Activated naive CD4-positive, alpha-beta T cell treated with anti-CD3 and anti-CD28 coated beads, Interleukin-2, amount 50 U/mL, for 72 hours (primary cell): ENCODE measurements around the gene PYGM. TPM values are rescaled to one million over a fixed set of nuclear protein-coding genes. Genes with fewer than 3 reads are reported as not detected.

Experiments
- ATAC-seq, 2 donors: fragments of 150-1000 bp; cut with Tn5 transposase; 2 replicates each; pipeline ENCODE4 v1.10.0; 2021; ENCODE audit warnings: mild to moderate bottlenecking in 2 of 2, moderate library complexity in 2 of 2
- DNase-seq, 2 donors: peaks; one replicate each; pipeline ENCODE4 v3.0.0; 2021 to 2022; ENCODE audit warnings: low spot score in 2 of 2
- H3K27ac Mint-ChIP-seq, 2 donors: one replicate each; pipeline ENCODE4 v1.8.0; 2022; ENCODE audit warnings: mild to moderate bottlenecking in 2 of 2, mixed read lengths in 2 of 2
- H3K36me3 Mint-ChIP-seq, 2 donors: one replicate each; pipeline ENCODE4 v1.8.0; 2022; ENCODE audit warnings: mixed read lengths in 2 of 2
- H3K9me3 Mint-ChIP-seq, 2 donors: one replicate each; pipeline ENCODE4 v1.8.0; 2022; ENCODE audit warnings: mixed read lengths in 2 of 2
- total RNA-seq, 2 donors: library from RNA; stranded (reverse); gene quantifications; one replicate each; pipeline ENCODE4 v1.2.3, GENCODE V29; 2022

Gene PYGM
- 1 to 10 TPM in 1 of 2 donors, under 1 TPM in 1; 0.87 to 2.3 TPM for total RNA-seq

DNA sequence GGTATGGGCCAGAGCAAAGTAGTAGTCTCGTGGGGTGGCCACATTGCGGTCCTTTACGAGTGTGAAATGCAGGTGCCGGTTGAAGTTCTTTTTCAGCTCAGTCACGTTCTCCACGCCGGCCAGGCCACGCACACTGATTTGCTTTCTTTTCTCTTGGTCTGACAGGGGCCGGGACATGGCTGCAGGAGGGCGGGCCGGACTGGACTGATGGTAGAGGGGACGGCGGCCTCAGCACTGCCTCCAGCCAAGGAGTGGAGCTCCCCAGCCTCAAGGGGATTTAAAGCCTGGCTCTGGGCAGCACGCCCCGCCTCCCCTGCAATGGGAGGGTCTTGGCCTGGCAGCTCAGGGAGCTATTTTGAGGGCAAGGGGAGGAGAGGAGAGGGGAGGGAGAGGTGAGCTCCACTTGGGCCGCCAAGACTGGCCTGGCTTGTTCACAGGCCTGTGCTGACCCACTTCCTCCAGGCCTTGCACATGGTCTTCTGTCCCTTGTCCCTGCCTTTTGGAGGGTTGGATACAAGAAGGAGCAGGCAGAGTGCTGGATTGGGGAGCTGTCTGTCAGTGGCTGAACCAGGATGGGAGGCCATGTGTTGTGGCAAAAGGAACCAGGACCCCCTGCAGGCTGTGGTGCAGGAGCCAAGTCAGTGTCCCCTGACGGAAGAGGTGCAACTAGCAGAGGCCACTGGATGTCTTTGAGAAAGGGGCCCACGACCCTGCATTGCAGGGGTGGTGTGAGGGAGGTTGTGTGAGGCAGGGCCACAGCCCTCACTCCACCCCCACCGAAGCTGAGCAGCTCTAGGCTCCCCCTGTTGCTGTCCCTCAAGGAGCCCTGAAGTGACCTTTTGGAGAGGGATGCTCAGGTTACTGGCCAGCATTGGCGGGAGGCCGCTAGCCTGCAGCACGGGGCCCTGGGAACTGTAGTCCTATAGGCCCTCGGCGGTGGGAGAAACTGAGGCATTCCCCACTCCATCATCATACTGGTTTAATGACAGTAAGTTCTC is at the start of gene PYGM:
Gene PYGM, minus strand, starts transcription at position 253 of the 998 bp plus-strand sequence. Its CDS starts 76 bp downstream, at position 177.
- peaks cover 15 to 21% of the 10 kb centered on the region in 2 donors for H3K36me3 Mint-ChIP-seq
- peak in 1 of 2 donors; percentile 7 for ATAC-seq
- H3K27ac Mint-ChIP-seq: peak within 1 kb of the TSS; percentile 84 to 95
- DNase-seq: no peak
- H3K9me3 Mint-ChIP-seq: no peaks in the 10 kb centered on the region

DNA sequence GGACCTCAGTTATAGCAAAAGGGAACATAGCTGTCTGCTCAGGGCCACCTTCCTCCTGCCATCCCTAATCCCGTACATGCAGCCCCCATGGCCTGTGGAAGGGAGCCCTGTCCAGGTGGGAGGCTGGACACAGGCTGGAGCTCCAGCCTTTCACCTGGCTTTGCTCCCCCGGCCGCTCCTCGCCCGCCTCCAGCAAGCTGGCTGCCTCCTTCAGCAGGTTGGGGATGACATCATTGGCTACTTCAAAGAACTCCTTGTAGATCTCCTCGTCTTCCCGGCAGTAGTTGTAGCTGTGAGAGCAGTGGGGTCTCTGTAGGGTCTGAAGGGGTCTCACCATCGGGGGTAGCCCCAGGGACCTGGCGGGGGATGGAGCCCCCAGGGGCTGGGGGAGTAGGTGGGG is 45.7 kb upstream of the PYGM start:
- ATAC-seq: no peak

DNA sequence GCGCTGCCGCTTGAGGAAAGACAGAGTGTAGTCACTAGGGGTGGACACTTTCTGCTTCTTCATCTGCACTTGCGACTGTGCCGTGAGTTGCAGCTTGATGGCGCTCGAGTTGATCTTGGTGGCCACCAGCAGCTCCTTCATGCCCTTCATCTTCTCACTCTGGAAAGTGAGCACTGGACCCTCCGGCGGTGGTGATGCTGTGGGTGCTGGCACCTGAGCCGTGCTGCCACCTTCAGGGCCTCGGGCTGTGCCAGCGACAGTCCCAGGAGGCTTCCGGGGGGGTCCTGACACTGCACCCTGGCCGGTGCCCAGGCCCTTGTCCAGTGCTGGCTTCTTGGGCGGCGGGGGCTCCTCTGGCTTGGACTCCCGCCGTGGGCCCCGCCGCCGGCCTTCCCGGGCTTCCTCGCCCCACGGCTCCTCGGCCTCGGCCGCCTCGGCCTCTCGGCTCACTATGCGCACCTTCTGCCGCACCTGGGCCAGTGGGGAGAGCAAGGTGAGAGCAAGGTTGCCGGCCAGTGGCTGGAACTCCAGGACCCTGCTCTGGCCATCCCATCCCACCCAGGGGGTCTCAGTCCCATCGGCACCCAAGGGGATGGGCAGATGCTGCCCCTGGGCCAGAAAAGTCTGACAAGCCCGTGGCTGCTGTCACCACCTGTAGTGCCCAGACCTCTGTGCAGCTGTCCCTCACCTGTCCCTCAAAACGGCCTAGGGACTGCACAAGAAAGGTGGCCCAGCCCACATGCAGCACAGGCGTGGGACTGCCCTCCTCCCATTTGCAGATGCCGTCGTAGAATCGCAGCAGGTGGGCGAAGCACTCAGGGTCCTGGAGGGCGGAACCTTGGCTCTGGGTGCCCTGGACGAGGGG is 44.8 kb upstream of the PYGM start:
- H3K36me3 Mint-ChIP-seq: peaks cover 4 to 7% of the 10 kb centered on the region in 2 donors
- H3K27ac Mint-ChIP-seq: no peak overlapping the region
- ATAC-seq (no peak), DNase-seq (no peak)
- H3K9me3 Mint-ChIP-seq: no peaks in the 10 kb centered on the region

More for the DNA sequence above, 45.7 kb upstream of the PYGM start:
- H3K9me3 Mint-ChIP-seq: no peaks in the 10 kb centered on the region
- DNase-seq: no peak
- H3K36me3 Mint-ChIP-seq: peaks cover 5 to 6% of the 10 kb centered on the region in 2 donors
- H3K27ac Mint-ChIP-seq: no peak overlapping the region

DNA sequence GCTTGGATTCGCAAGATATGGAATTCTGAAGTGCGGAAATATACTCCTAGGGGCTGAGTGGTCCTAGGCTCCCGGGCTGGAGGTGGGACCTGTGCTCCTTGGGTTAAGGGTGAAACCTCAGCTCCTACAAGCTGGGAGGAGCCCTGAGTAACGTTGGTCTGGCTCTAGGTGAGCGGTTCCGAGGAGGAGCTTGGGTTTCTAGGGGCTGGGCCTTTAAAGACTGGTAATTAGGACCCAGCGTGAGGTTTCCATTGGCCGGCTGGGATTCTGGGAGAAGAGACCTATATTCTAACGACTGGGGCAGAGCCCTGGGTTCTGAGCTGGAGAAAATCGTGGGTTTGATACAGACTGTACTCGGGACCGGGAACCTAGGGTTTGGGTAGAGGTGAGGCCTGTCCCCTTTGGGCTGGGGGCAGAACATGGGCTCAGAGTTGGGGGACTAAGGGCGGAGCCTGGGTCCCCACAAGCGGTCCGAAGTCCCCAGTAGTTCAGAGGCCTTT is 44.1 kb upstream of the PYGM start:
- H3K9me3 Mint-ChIP-seq: no peaks in the 10 kb centered on the region
- no peak for ATAC-seq
- peak overlapping the region; percentile 80 to 97 for H3K27ac Mint-ChIP-seq
- DNase-seq: no peak
- peaks cover 0 to 12% of the 10 kb centered on the region in 2 donors for H3K36me3 Mint-ChIP-seq

DNA sequence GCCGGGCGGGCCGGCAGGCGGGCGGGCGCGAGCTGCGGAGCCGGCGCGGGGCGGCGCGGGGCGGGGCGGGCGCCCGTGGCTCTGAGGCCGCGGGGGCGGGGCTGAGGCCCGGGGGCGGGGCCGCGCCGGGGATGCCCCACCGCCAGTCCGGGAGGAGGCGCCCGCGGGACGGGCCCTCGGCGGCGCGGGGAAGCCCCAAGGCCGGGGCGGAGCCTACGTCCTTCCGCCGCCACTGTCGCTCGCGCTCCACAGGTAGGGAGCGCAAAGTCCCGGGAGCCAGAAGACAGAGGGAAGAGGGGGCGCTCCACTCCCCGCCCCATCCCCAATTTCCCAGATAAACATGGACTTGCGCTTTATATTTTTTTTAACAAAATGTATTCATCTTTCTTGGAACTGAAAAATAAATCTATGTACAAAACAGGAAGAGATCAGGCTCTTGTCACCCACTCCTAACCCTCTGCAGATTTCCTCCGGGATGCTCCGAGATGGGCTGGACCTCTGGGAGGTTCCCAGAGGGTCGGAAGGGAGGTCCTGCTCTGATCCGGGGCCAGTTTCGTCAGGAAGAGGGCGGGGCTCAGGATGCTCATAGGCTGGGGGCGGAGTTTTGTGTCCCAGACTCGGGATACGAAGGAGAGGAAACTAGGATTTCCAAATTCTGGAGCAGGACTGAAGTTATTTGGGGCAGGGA is 43.5 kb upstream of the PYGM start, which contains the start of gene MAP4K2:
Gene MAP4K2, minus strand, starts transcription at position 57 of the 688 bp plus-strand sequence. CDS start 65 bp downstream, outside the sequence.
- Mint-ChIP-seq H3K36me3 (peaks cover 0 to 14% of the 10 kb centered on the region in 2 donors), H3K9me3 (no peaks in the 10 kb centered on the region), H3K27ac (peak within 1 kb of the TSS; percentile 80 to 97)
- ATAC-seq (peak; percentile 89 to 92), DNase-seq (peak; percentile 89 to 92)

DNA sequence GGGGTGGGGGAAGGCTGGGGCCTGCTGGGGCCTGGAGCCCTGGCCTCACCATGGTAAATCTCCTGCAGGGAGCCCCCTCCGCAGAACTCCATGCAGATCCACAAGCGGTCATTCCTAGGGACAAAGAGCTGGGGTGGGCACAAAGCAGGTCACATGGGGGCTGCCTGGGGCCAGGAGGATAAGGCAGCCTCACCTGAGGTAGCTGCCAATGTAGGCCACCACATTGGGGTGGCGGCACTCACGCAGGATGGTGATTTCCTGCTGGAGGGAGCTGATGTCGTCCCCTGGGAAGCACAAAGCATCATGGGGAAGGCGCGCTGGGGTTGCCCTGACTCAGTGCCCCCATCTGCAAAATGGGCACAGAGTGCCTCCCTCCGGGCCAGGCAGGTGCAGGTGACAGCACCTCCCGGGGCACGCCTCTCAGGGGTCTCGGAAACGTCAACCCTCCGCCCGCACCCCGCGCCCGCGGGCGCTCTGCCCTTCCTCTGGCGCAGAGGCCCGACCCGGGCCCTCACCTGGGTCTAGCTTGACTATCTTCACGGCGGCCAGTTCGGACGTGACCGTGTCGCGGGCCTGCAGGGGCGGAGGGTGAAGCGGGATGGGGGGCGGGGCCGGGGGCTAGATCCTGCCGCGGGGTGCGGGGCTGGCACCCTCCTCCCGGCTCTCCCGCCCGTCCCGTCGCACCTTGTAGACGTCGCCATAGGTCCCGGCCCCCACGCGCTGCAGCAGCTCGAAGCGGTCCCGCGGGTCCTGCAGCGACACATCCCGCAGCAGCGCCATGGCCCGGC is 42.8 kb upstream of the PYGM start:
- H3K27ac Mint-ChIP-seq: peak overlapping the region in 1 of 2 donors; percentile 79
- peaks cover 0 to 10% of the 10 kb centered on the region in 2 donors for H3K36me3 Mint-ChIP-seq
- peak in 1 of 2 donors; percentile 48 for ATAC-seq
- DNase-seq: peak in 1 of 2 donors; percentile 36
- no peaks in the 10 kb centered on the region for H3K9me3 Mint-ChIP-seq

DNA sequence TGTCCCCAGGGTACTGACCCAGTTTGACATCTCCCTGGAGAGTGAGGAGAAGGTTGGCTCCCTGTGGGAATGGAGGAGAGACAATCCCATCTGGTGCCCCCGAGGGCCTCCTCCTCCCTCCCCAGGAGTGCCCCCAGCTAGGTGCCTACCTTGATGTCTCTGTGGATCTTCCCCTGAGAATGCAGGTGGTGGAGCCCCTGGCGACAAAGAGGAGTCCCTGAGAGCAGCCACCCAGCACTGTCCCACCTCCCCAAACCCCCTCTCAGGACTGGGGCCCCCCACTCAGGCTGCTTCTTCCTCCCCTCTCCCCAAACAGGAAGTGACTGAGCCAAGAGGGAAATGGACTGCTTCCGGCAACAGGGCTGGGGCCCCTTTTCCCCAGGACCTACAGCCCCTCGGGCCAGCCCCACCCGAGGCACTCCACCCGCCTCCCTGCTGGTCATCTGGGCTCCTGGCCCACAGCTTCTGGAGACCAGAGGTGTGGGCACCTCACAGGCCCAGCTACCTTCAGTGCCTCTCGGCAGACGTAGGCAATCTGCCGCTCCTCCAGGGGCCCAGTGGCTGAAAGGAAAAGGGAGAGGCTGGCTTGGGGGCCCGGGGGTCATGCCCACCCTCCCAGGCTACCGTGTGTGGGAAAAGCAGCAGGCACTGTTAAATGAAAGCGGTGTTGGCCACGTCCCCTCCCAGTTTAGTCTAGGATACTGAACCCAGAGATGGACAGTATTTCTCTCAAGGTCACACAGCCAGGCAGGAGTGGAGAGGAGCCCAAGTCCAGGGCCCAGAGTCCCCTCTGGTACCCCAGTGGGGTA is 42.0 kb upstream of the PYGM start:
- no peak for ATAC-seq
- no peak for DNase-seq
- H3K36me3 Mint-ChIP-seq: peaks cover 0 to 10% of the 10 kb centered on the region in 2 donors
- no peaks in the 10 kb centered on the region for H3K9me3 Mint-ChIP-seq
- H3K27ac Mint-ChIP-seq: peak overlapping the region; percentile 79 to 86

DNA sequence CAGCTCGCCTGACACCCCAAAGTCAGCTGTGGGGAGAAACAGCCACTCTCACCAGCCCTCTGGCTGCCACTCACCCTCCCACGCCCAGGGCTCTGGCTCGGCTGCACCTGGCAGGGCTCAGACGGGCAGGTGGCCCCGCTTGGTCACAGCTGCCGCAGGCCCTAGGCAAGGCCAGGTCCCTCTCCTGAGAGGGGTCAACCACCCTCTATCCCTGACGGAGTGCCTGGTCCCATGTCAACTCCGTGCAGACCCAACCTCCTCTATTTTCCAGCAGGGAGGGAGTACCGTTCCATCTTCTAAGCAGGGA is 41.3 kb upstream of the PYGM start:
- Mint-ChIP-seq H3K27ac (peak overlapping the region in 1 of 2 donors; percentile 79), H3K36me3 (peaks cover 0 to 10% of the 10 kb centered on the region in 2 donors), H3K9me3 (no peaks in the 10 kb centered on the region)
- DNase-seq (no peak), ATAC-seq (no peak)

DNA sequence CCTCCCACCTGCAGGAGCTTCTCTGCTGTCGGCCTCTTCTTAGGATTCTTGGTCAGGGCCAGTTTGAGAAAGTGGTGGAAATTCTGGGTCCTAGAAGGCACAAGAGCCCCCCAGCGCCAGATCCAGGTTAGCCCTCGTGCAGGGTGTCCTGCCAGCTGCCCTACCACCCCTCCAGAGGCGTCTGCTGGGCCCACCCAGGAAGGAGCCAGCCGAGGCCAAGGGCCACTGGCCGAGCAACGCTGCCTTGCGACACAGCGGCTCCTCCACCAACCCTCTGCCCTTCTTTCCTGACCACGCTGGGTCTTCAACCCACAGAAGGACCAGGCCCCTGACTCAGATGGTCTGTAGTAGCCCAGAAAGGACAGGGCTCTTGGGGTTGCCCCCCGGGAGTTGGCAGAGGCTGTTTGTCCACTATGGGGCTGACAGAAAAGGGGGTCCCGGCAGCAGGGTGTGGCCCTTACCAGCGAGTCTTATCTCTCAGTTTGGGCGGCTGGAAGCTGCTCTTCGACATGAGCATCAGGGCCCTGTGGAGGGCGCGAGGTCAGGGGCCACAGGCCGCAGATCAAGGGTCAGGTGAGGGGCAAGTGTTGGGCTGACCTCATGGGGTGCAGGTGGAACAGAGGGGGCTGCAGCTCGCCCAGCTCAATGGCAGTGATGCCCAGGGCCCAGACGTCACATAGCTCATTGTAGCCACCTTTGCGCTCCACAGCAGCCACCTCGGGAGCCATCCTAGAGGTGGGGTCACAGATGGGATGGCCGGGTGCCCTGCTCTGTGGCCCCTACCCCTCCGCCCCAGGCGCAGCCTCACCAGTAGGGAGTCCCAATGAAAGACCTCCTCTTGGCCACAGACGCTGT is 40.8 kb upstream of the PYGM start:
- Mint-ChIP-seq H3K9me3 (no peaks in the 10 kb centered on the region), H3K36me3 (peaks cover 0 to 10% of the 10 kb centered on the region in 2 donors), H3K27ac (peak overlapping the region in 1 of 2 donors; percentile 79)
- DNase-seq (no peak), ATAC-seq (no peak)

DNA sequence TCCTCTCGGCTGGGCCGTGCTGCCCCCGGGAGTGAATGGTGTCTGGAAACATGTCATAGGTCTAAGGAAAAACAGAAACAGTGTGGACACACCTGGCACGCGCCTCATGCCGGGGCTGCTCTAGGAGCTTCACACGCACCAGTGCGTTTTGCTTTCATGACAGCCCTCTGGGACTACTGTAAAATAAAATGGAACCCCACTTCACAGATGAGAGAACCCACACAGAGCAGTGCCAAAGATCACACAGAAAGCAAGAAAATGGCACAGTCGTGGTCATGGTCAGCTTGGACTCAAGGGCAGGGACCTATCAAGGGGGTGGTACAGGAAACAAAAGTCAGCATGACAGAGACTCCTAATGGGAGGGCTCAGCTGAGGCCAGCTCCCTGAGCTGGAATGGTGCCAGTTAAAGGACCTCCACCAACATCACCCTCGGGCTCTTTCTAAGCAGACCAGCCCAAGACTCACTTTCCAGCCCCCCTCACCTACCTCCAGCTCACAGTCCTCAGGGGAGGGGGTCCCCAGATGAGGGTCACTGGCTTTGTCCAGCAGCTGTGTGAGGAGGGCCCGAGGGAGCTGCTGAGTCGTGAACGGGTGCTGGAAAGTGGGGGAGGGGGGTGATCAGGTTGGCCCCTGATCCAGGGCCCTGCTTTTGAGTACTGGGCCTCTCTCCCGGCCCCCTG is 40.0 kb upstream of the PYGM start:
- DNase-seq (no peak), ATAC-seq (no peak)
- Mint-ChIP-seq H3K36me3 (peaks cover 0 to 10% of the 10 kb centered on the region in 2 donors), H3K9me3 (no peaks in the 10 kb centered on the region), H3K27ac (no peak overlapping the region)

DNA sequence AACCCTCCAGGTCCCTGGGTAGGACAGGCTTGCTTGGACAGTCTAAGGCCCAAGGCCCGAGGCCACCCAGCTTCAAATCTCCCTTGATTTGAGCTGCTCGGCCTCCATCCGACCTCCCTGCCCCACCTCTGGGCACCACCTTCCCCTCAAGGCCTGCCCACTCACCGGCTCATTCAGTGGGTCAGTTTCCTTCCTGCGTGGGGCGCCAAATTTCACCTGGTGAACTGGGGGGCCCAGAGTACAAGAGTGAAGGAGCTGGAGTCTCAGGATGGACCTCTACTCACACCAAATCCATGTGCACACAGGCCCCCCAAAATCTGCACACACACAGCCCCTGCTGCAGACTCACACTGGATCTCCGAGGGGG is 39.5 kb upstream of the PYGM start:
- no peak for ATAC-seq
- peaks cover 0 to 10% of the 10 kb centered on the region in 2 donors for H3K36me3 Mint-ChIP-seq
- H3K9me3 Mint-ChIP-seq: no peaks in the 10 kb centered on the region
- no peak for DNase-seq
- peak overlapping the region in 1 of 2 donors; percentile 59 for H3K27ac Mint-ChIP-seq

DNA sequence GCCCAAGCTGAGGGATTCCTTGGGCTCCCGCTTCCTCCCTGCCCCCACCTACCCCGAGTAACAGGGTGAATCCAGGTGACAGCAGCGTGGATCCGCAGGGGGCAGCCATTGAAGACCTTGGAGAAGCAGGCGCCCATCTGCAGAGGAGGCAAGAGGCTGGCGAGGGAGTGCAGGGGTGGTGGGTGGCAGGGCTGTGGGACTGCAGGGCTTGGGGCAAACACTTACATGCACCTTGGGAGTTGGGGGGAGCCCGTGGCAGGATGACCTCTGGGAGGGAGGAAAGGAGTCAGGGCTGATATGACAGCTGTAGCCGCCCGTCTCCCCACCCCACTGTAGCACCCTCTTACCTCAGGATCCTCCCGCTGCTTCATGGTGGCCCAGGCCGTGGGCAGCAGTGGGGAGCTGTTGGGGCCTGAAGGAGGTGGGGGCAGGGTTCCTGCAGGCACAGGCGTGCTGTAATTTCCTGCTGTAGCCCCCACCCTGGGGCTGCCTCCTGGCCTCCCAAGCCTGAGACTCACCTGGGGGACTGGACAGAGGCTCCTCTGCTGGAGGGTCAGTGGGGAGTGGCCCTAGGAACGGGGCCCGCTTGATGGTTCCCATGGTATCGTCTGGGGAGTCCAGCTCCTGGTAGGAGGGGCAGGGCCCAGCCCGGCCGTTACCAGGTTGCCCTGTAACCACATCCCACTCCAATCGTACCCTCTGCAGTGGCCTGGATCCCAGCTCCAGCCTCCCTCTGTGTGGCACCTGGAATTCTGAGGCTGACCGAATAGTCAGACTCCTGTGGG is 37.2 kb upstream of the PYGM start:
- Mint-ChIP-seq H3K36me3 (peaks cover 0 to 10% of the 10 kb centered on the region in 2 donors), H3K27ac (no peak overlapping the region), H3K9me3 (no peaks in the 10 kb centered on the region)
- DNase-seq: no peak
- ATAC-seq: no peak
